ENCODE data around the gene RLF.
A peak's percentile ranks its signal among the peaks of the same experiment; 100 is the strongest.

Gene RLF, protein sequence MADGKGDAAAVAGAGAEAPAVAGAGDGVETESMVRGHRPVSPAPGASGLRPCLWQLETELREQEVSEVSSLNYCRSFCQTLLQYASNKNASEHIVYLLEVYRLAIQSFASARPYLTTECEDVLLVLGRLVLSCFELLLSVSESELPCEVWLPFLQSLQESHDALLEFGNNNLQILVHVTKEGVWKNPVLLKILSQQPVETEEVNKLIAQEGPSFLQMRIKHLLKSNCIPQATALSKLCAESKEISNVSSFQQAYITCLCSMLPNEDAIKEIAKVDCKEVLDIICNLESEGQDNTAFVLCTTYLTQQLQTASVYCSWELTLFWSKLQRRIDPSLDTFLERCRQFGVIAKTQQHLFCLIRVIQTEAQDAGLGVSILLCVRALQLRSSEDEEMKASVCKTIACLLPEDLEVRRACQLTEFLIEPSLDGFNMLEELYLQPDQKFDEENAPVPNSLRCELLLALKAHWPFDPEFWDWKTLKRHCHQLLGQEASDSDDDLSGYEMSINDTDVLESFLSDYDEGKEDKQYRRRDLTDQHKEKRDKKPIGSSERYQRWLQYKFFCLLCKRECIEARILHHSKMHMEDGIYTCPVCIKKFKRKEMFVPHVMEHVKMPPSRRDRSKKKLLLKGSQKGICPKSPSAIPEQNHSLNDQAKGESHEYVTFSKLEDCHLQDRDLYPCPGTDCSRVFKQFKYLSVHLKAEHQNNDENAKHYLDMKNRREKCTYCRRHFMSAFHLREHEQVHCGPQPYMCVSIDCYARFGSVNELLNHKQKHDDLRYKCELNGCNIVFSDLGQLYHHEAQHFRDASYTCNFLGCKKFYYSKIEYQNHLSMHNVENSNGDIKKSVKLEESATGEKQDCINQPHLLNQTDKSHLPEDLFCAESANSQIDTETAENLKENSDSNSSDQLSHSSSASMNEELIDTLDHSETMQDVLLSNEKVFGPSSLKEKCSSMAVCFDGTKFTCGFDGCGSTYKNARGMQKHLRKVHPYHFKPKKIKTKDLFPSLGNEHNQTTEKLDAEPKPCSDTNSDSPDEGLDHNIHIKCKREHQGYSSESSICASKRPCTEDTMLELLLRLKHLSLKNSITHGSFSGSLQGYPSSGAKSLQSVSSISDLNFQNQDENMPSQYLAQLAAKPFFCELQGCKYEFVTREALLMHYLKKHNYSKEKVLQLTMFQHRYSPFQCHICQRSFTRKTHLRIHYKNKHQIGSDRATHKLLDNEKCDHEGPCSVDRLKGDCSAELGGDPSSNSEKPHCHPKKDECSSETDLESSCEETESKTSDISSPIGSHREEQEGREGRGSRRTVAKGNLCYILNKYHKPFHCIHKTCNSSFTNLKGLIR (N-terminal part only)

DNA sequence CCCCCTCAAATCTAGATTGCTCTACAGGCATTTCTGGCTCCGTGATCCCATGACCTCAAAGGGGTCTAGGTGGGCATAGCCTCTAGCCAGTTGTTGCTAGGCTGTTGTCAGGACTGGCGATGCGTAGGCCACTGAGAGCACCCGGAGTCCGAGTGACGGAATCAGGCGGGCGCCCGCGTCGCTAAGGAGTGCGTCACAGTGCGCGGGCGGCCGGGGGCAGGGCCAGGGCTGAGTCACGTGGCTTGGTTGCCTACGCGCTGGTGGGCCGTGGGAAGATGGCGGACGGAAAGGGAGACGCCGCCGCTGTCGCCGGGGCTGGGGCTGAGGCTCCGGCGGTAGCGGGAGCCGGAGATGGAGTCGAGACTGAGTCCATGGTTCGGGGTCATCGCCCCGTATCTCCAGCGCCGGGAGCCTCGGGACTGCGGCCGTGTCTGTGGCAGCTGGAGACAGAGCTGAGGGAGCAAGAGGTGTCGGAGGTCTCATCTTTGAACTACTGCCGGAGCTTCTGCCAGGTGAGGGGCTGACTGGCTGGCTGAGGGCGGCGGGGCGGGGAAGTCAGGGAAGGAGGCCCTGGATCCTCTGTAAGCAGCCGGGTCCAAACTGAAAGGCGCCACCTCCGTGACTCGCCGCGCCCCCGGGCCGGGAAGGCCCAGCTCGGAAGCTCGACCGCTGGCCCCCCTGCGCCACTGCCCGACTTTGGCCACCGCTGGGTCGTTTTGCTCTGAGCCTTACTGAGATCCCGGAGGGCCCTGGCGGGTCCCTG is at the start of gene RLF:
Gene RLF, plus strand, starts transcription at position 263 of the 763 bp plus-strand sequence. Its CDS starts 13 bp downstream, at position 276.
- DNase-seq: peak; percentile 90

DNA sequence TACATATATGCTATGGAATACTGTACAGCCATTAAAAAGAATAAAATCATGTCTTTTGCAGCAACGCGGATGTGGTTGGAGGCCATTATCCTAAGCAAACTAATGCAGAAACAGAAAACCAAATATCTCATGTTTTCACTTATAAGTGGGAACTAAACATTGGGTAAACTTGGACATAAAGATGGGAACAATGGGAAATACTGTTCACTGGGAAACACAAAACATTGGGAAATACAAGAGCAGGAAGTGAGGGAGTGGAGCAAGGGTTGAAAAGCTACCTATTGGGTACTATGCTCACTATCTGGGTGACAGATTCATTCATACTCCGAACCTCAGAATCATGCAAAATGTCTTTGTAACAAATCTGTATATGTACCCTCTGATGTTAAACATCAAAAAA is 46.8 kb upstream of the RLF start:
- DNase-seq: no peak

DNA sequence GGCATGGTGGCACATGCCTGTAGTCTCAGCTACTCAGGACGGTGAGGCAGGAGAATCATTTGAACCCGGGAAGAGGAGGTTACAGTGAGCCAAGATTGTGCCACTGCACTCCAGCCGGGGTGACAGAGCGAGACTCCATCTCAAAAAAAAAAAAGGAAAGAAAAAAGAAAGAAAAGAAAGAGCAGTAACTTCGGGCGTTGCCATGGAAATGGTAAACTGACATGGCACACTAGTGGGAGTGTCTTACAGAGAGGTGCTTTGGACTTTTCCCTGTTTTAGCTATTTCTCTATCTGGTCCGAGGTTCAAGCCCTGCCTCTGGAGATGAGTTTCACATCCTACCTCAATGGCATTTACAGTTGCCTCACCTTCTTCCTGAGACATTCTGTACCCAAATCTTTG is 41.1 kb upstream of the RLF start:
- DNase-seq: no peak

DNA sequence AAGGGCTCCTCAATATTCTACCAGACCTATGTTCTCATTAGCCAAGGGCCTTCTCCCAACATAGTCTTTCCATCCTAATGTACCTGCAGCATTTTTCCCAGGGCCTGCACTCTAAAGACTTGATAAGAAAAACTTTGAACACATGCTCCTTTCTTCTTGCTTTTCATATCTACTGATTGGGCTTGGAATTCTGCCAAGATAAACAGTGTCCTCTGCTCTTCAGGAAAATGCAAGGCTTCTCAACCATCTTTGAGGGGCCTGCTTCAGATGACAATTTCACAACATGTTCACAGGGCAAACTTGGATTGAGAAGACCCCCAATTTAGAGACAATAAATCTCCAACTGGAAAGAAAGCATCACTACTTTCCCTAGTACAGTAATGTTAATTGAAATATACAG is 38.3 kb upstream of the RLF start:
- no peak for DNase-seq

DNA sequence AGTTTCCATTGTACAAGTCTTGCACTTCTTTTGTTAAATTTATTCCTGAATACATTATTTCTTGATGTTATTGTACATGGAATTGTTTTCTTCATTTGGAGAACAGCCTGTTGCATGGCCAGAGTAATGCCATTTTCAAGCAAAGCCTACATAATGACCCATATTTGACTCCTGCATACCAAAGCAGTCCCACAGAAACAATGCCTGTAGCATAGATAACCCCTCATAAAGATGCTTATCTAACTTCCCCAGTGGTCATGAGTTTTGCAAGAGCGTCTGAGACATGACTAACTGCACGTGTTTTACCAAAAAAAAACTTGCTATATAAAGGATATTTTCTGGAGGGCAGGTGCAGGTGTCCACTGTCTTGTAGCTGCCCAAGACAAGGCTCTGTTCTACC is 30.3 kb upstream of the RLF start:
- no peak for DNase-seq

DNA sequence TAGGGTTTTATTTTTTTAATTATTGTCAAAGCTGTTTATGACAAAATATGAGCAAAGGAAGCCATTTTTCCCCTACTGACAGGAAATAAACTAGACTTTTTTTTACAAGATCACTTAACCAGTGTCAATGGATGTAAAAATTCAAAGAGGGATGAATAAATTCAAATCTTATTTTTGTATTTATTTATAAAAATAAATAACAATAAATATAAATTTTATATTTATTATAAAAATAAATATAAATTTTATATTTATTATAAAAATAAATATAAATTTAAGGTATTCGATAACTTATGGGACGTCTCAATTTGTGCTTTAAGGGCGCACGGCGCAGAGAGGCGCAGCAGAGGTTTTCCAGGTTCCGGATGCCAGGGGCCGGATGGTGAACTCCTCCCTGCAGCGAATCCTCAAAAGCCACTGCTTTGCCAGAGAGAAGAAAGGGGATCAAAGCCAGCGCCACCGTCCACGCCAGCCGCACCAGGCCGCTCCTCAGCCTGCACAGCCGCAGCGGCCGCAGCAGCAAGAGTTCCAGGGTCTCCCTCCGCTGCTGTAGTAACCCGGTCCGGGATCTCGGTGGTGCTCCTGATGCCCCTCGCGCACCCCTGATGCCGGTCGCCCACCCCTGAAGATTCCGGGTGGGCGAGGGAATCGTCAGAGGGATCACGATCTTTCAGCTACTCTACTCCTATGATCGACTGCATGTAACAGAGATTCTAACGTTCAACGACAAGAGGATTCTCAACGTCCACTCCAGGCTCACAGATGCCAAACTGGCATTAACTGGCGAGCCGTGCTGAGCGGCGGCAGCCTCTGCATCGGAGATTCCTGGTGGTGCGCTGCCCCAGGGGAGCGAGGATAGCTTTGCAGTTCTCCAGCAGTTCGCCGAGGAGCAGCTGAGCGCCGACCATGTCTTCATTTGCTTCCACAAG is 28.5 kb upstream of the RLF start:
- DNase-seq: no peak

DNA sequence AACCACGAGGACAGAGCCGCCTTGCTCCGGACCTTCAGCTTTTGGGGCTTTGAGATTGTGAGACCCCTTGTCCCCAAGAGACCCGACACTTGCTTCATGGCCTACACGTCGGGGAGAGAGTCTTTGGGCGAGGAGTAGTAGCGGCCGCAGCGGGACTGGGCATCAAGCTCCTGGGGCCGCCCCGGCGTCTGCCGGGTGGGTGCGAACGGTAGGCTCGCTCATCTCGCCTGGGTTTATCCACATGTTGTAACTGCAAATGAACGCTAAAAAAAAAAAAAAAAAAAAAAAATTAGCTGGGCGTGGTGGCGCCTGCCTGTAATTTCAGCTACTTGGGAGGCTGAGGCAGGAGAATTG is 27.9 kb upstream of the RLF start:
- DNase-seq: no peak

DNA sequence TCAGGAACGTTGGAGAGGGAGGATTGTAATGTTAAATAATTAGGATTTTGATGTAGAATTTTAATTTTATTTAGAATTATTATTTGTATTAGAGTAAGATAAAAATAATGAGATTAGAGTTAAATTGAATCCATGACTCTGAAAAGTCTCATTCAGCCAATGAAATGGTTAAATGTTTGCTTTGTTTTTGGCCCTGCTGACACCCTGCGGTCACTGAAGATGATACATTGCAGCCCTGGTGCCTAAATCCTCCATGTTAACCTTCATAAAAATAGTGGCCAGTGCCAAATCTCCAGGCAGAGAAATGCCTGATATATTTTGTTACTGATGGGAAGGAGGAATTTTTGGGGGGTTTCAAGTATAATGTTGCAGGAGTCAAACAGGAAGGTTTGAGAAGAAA is 27.3 kb upstream of the RLF start:
- DNase-seq: no peak

DNA sequence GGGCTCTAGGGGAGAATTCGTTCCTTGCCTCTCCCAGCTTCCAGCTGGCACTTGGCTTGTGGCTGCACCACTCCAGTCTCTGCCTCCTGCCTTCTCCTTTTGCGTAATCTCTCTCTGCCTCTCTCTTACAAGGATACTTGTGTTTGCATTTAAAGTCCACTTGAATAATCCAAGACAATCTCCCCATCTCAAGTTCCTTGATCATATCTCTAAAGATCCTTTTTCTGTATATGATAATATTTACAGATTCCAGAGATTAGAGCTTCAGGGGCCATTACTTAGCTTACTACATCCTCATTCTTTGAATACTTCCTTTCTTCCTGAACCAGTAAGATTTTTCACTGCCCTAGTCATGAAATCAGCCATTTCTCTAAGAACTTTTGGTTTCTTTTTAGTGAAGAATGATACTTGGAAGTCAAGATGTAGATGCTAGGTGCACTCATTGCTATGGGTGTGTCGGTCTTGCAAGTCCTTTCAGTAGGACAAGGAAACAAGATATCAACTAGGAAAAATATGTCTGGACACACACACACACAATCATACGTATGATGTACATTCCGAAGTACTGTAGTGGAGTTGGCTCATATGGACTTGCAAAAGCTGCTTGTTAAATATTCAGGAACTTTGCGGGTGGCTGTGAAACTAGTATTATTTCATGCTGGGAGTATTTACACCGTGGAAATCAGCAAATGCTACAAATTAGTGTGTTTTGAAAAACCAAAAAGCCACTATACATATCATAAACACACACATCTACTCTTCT is 20.8 kb upstream of the RLF start:
- DNase-seq: no peak

DNA sequence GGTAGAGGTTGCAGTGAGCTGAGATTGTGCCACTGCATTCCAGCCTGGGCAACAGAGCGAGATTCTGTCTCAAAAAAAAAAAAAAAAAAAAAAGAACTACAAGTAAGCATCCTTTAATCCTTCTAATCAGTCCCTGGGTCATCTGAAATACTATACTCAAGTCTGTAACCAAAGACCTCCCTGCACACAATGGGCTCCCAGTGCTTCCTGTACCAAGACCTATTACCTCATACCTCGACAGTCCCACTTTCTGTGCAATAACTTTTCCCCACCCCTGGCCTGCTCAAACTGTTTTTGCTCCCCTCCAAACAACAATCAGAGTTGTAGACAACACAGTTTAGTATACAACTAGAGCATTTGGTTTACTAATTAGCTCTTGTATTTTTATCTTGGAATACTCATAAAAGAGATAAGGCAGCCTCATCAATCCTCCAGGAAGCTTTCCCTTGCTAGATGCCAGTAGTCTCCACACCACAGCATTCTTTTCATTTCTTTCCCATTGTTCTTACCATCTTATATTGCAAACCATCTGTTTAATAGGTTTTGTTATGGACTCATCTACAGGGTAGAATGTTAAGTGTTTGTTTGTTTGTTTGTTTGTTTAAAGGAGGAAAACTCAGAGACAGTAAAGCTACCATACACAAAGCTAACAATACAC is 19.2 kb upstream of the RLF start:
- no peak for DNase-seq

DNA sequence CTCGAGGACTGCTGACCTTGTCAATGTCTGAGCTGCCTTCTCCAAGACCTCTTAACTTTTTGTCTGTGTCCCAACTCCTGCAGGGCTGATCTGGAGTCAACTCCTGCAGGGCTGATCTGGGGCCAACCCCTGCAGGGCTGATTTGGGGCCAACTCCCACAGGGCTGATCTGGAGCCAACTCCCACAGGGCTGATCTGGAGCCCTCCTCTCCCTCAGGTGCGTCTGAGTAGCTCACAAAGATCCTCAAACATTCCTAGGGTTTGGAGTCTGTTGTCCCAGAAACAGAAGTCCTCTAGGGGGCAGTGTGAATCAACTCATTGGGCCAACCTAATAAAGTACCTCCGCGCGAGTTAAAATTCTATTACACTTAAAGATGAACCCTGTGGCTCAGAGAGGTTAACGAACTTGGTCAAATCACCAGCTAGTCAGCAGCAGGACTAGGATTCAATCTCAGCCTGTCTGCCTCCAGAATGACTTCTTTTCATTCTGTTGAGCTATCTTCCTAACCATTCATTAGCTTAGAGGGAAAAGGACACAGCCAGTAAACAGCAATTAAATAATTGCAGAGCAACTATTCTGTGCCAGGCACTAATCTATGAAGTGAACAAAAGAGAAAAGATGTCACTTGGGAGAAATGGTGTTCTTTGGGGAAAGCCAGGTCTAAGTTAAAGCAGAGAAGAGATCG is 17.2 kb upstream of the RLF start:
- DNase-seq: peak; percentile 27 to 71

DNA sequence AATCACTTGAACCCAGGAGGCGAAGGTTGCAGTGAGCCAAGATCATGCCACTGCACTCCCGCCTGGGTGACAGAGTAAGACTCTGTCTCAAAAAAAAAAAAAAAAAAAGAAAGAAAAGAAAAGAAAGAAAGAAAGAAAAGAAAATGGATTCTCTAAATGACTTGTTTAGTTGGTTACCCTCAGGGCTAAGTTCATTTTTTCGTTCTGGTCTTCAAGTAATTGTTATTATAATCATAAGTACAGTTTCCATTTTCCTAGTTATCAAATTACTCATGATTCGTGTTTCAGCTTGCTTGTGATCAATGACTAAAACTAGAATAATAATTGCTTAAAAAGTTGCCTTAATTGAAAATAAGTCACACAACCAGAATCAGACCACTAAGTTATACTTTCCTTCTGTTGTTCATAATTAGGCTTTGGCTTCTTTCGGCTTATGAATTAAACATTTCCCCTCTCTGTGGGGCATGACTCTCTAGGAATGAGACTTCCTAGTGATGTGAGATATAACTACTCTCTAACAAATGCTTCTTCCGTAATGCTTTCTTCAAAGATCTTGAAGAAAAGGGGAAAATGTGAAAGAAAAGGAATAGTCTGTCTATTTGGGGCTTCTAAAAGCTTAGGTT is 9.6 kb upstream of the RLF start:
- DNase-seq: no peak

DNA sequence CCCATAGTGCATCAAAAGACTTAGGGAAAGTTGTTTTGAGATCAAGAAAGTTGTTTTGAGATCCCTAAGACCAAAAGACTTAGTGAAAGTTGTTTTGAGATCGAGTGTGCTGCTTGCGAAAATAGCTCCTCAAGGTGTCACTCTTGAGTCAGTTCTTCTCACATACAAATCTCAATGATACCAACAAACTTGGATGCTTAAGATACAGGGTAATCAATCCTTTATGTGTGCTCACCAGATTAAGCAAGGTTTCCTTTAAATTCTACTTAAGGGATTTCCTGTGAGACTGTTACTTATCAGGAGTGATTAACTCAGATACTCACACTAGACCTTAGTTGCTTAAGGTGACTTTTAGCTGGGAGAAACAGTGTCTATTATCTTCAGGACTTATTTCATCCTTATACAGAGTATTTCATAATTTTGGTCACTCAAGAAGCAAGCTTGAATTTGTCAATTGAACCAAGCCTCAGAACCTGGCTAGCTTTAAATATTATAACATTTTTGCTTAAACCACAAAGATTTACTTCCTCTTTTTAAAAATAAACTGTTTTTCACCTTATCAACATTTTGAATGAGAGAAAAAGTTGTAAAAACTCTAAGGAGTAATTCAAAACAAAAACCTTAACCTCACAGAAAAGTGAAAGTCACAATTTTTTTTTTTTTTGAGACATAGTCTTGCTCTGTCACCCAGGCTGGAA is 8.0 kb upstream of the RLF start:
- no peak for DNase-seq

DNA sequence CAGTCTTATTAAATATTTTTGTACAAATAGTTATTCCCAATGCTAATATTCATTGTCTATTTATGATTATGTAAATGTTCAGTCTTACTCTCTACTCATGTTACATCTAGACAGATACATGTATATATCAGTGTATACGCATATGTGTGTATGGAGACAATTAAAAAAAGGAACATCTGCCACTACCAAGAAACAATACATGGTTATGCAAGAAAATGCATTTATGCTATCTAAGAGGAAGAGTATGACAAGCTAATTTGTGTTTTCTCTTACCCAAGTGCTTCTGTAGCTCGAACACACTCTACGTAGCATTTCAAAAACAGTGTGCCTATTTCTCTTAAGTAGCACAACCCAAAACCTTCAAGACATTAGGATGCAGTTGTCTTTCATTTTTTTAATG is 6.1 kb upstream of the RLF start:
- no peak for DNase-seq

DNA sequence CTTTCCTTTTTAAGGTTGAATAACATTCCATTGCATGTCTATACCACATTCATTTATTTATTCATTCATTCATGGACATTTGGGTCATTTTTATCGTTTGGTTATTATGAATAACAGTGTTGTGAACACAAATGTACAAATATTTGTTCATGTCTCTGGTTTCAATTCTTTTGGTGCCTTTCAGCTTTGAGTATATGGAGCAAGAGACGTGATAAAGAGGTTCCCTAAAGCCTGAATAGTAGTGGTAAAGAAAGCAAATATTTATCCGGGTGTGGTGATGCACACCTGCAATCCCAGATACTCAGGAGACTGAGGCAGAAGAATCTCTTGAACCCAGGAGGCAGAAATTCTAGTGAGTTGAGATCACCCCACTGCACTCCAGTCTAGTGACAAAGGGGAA is 5.3 kb upstream of the RLF start:
- DNase-seq: peak in 1 of 2 experiments; percentile 6

DNA sequence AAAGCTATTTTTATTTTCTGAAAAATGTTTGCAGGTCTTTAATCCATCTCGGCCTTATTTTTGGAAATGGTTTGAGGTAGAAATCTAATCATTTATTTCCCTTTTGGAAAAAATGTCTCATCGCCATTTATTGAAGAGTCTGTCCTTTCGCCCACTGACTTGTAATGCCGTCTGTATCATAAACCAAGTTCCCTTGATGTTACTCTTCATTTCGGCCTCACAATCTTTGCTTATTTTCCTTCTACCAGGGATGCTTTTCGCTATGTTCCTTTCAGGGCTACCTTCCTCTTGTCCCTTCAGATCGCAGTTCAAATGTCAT is 422 bp upstream of the RLF start:
- no peak for DNase-seq

DNA sequence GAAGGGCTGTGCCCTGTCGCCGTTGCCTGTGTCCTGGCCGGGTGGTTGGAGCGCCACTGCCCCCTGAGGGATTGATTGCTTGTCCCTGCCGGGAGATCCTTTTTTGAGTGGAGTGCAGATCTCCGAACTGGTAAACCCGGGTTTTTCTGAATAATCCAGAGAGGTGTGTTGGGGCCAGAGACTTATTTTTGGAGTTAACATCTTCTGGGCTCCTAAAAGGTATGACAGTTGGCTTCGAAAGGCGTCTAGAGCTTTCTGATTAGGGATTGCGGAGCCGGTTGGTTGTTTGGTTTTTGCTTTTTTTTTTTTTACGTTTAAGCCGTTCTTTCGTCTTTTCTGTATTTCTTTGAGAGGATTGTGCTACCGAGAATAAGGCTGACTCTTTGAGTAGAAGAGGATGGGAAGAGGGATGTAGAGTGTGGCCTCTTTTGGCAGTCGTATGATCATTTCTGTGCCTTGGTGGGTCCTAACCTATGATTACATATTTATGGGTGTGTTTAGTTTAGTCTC is 756 bp downstream of the RLF start:
- no peak for DNase-seq
